HCT116 (cell line): ENCODE results near the gene TUBA3E. TPM values are rescaled to one million over a fixed set of nuclear protein-coding genes. Genes with fewer than 3 reads are reported as not detected.
"Not testable (repeated sequence)": the region's sequence is repeated elsewhere in the genome, so short reads cannot be mapped to it uniquely, and the experiment has no call there.

Source experiments
- ATAC-seq: fragments of 200-7000 bp; cut with Tn5 transposase; 2 replicates; pipeline ENCODE4 v1.9.1; 2020; ENCODE audit warnings: mild to moderate bottlenecking, moderate library complexity
- BruUV-seq: library from RNA; stranded (reverse); fragments of 400-500 nt; replicated peaks from 2 replicates; lab custom pipeline; 2021; lab: Mats Ljungman, UMichigan
- CTCF ChIA-PET: fragments of 300-600 bp; sonication (Branson Sonifier 250); formaldehyde crosslinking; loops from one replicate; lab custom pipeline; 2021; ENCODE audit warnings: antibody characterized with exemption; lab: Charles Lee
- POLR2A ChIA-PET: fragments of 300-600, 350-600 bp; sonication (Branson Sonifier 250); formaldehyde crosslinking; loops from one replicate; lab custom pipeline; 2021; ENCODE audit warnings: antibody characterized with exemption; lab: Charles Lee
- RAD21 ChIA-PET, 2 experiments: fragments of 300-600 bp; sonication (Branson Sonifier 250); formaldehyde crosslinking; loops; one replicate each; lab custom pipeline; 2023; ENCODE audit warnings: low total read pairs in 2 of 2; ENCODE audit not compliant: uncharacterized antibody in 2 of 2, unreplicated experiment in 2 of 2, low non-redundant PET in 1 of 2; lab: Charles Lee
- DNase-seq: peaks from one replicate; pipeline ENCODE4 v3.0.0-alpha.2; 2010; ENCODE audit warnings: low read depth, low spot score
- H2AFZ ChIP-seq: fragments of 200-600 bp; shearing (Covaris generic), sonication (generic); 2 replicates; pipeline ENCODE4 v1.6.1; 2017; ENCODE audit warnings: low read depth, mixed run types, mixed read lengths, antibody characterized with exemption, low read length; ENCODE audit not compliant: poor library complexity, severe bottlenecking
- H3K27ac ChIP-seq: 2 replicates; pipeline ENCODE4 v1.5.1; 2012; ENCODE audit warnings: low read depth, low read length
- H3K27me3 ChIP-seq: fragments of 200-600 bp; sonication (generic); 2 replicates; pipeline ENCODE4 v1.6.1; 2016; ENCODE audit warnings: mixed run types, low read length, mixed read lengths; ENCODE audit not compliant: insufficient read depth
- H3K36me3 ChIP-seq, 2 experiments: fragments of 200-500 bp in 1 of 2; fragments of 200-600 bp in 1 of 2; sonication (Bioruptor generic) in 1 of 2; sonication (generic) in 1 of 2; 2 replicates each; pipeline versions ENCODE4 v1.5.1 to v1.6.1; 2014 to 2016; ENCODE audit warnings: low read length in 2 of 2, inconsistent platforms in 1 of 2, mixed read lengths in 1 of 2, mixed run types in 1 of 2; ENCODE audit not compliant: insufficient read depth in 2 of 2, control insufficient read depth in 1 of 2
- H3K4me1 ChIP-seq, 2 experiments: fragments of 200-600 bp in 1 of 2; sonication (generic) in 1 of 2; 2 replicates each; pipeline versions ENCODE4 v1.5.1 to v1.6.1; 2012 to 2017; ENCODE audit warnings: low read length in 2 of 2, inconsistent platforms in 1 of 2, mild to moderate bottlenecking in 1 of 2, mixed read lengths in 1 of 2, mixed run types in 1 of 2, moderate library complexity in 1 of 2; ENCODE audit not compliant: insufficient read depth in 2 of 2, control insufficient read depth in 1 of 2
- H3K4me2 ChIP-seq: fragments of 200-600 bp; sonication (generic); 2 replicates; pipeline ENCODE4 v1.6.1; 2017; ENCODE audit warnings: mixed run types, low read length, mixed read lengths
- H3K4me3 ChIP-seq, 2 experiments: fragments of 200-600 bp in 1 of 2; sonication (generic) in 1 of 2; replicated peaks in 1 of 2; 2 replicates each; pipeline ENCODE4 v1.5.1; 2011 to 2016; ENCODE audit warnings: low read length in 2 of 2, control low read depth in 1 of 2, low read depth in 1 of 2, mild to moderate bottlenecking in 1 of 2, mixed read lengths in 1 of 2, mixed run types in 1 of 2
- H3K79me2 ChIP-seq: fragments of 200-600 bp; sonication (generic); 2 replicates; pipeline ENCODE4 v1.6.1; 2017; ENCODE audit warnings: mild to moderate bottlenecking, mixed run types, low read length, moderate library complexity, mixed read lengths; ENCODE audit not compliant: insufficient read depth
- H3K9ac ChIP-seq: fragments of 200-600 bp; sonication (generic); 2 replicates; pipeline ENCODE4 v1.6.1; 2016; ENCODE audit warnings: low read length, mixed read lengths
- H3K9me2 ChIP-seq: fragments of 200-600 bp; sonication (generic), shearing (Covaris generic); 2 replicates; pipeline ENCODE4 v1.6.1; 2017; ENCODE audit warnings: mixed run types, mild to moderate bottlenecking, moderate library complexity; ENCODE audit not compliant: insufficient read depth
- H3K9me3 ChIP-seq, 2 experiments: fragments of 200-500 bp in 1 of 2; fragments of 200-600 bp in 1 of 2; sonication (Bioruptor generic) in 1 of 2; sonication (generic) in 1 of 2; 2 replicates each; pipeline ENCODE4 v1.6.1; 2014 to 2017; ENCODE audit warnings: low read length in 2 of 2, mixed read lengths in 2 of 2, inconsistent platforms in 1 of 2, low read depth in 1 of 2, mild to moderate bottlenecking in 1 of 2, mixed run types in 1 of 2, moderate library complexity in 1 of 2; ENCODE audit not compliant: control insufficient read depth in 1 of 2, insufficient read depth in 1 of 2
- H4K20me1 ChIP-seq: fragments of 200-600 bp; sonication (generic), shearing (Covaris generic); 2 replicates; pipeline ENCODE4 v1.6.1; 2017; ENCODE audit warnings: mixed run types, mild to moderate bottlenecking, moderate library complexity; ENCODE audit not compliant: insufficient read depth
- CTCF ChIP-seq, 3 experiments: fragments of 200-600 bp in 1 of 3; sonication (generic) in 1 of 3; IDR thresholded peaks in 2 of 3; conservative IDR thresholded peaks in 1 of 3; 2 replicates each; pipeline ENCODE4 v1.5.1; 2012 to 2017; ENCODE audit warnings: low read depth in 2 of 3, low read length in 2 of 3, antibody characterized with exemption in 1 of 3, borderline replicate concordance in 1 of 3, control low read depth in 1 of 3, mild to moderate bottlenecking in 1 of 3, mixed read lengths in 1 of 3, mixed run types in 1 of 3, moderate library complexity in 1 of 3; ENCODE audit not compliant: insufficient read depth in 1 of 3
- RAD21 ChIP-seq: IDR thresholded peaks from 2 replicates; pipeline ENCODE4 v1.6.1; 2012; ENCODE audit warnings: low read depth, mild to moderate bottlenecking
- intact Hi-C: fragments of 100-400 bp; cut with micrococcal nuclease; formaldehyde crosslinking; loops from 2 replicates; pipeline ENCODE4 v1.10.0; 2022
- total RNA-seq: library from RNA; stranded (reverse); gene quantifications from one replicate; pipeline ENCODE4 v1.2.1, GENCODE V29; 2021; ENCODE audit not compliant: unreplicated experiment

The TUBA3E gene
- total RNA-seq, 1 experiment from 2014 or later, result not detected

GRCh38 chr2:130155956-130156623 lies 42.1 kb downstream of the TUBA3E start:
- H3K9me3 ChIP-seq, POLR2A ChIA-PET, H3K36me3 ChIP-seq, H3K9me2 ChIP-seq: not testable (repeated sequence)
- peak; percentile 13 for DNase-seq
- RAD21 ChIA-PET, result interaction anchor here in 1 of 2 experiments (1.2 kb wide), 1 partner anchor 176 kb away, joined by 3 read pairs; no protein-coding TSS in a partner anchor
- peak; percentile 53 to 70 (median 58); a peak in 5 of 6 replicates for TF ChIP-seq CTCF (IDR thresholded peaks at IDR 0.05 in 2 of 3, conservative IDR thresholded peaks at IDR 0.05 in 1 of 3; ENCODE audit: borderline replicate concordance in 1 of 3, insufficient read depth in 1 of 3, low read depth in 2 of 3, low read length in 2 of 3)
- peak; percentile 61 for TF ChIP-seq RAD21
- TF ChIP-seq, all 23 proteins: peak for 2; not testable (repeated sequence) for 21
- not testable (repeated sequence) for H3K27me3 ChIP-seq, H4K20me1 ChIP-seq, H3K9ac ChIP-seq, H3K79me2 ChIP-seq, H3K4me3 ChIP-seq, H2AFZ ChIP-seq, H3K4me1 ChIP-seq, H3K4me2 ChIP-seq, BruUV-seq, H3K27ac ChIP-seq
- ATAC-seq, result peak; percentile 80
- CTCF ChIA-PET, result interaction anchor here (1.0 to 1.4 kb wide), 4 partner anchors 175 to 217 kb away, joined by 3 to 7 read pairs (median 4); no protein-coding TSS in a partner anchor
- intact Hi-C loops, result loop anchor here (1.0 kb wide), 1 partner anchor 176 kb away; no protein-coding TSS in a partner anchor
